Thyroid gland (tissue), 4 donors: ENCODE data around the gene POLR2C. TPM values are rescaled to one million over a fixed set of nuclear protein-coding genes. Genes with fewer than 3 reads are reported as not detected.

ENCODE experiments used
- DNase-seq, 2 donors: peaks; one replicate each; pipeline ENCODE4 v3.0.0-alpha.2; 2019
- H3K27ac ChIP-seq, 3 donors: fragments of 200-600 bp; sonication (generic); 1 replicate in 2 of 3; 2 replicates in 1 of 3; pipeline ENCODE4 v1.5.1; 2016 to 2019; ENCODE audit warnings: mild to moderate bottlenecking in 1 of 3, moderate library complexity in 1 of 3
- H3K27me3 ChIP-seq: fragments of 200-600 bp; sonication (generic); one replicate; pipeline ENCODE4 v1.5.1; 2019
- H3K36me3 ChIP-seq, 2 donors: fragments of 200-600 bp; sonication (generic); one replicate each; pipeline ENCODE4 v1.5.1; 2016 to 2019
- H3K4me1 ChIP-seq, 2 donors: fragments of 200-600 bp; sonication (generic); one replicate each; pipeline ENCODE4 v1.5.1; 2017 to 2019
- H3K4me3 ChIP-seq, 3 donors: fragments of 200-600 bp; sonication (generic); replicated peaks in 1 of 3; 1 replicate in 2 of 3; 2 replicates in 1 of 3; pipeline ENCODE4 v1.5.1; 2016; ENCODE audit warnings: mild to moderate bottlenecking in 1 of 3
- H3K9me3 ChIP-seq: fragments of 200-600 bp; sonication (generic); one replicate; pipeline ENCODE4 v1.5.1; 2017
- POLR2A ChIP-seq, 2 donors: fragments of 450-650 bp; IDR thresholded peaks; one replicate each; pipeline ENCODE4 v1.6.1; 2017; ENCODE audit warnings: antibody characterized with exemption in 2 of 2, mild to moderate bottlenecking in 2 of 2, moderate library complexity in 1 of 2
- WGBS, 2 donors: methylation state at CpG; one replicate each; pipeline ENCODE4 v1.1.5; 2017; 5-methylcytosine and 5-hydroxymethylcytosine counted together
- intact Hi-C: fragments of 100-400 bp; cut with DNase I; formaldehyde crosslinking; loops from one replicate; pipeline ENCODE4 v1.15.1; 2023
- total RNA-seq, 4 donors: library from RNA; depleted of rRNA; stranded (reverse); fragments of >200 nt; gene quantifications; one replicate each; pipeline ENCODE4 v1.2.3, GENCODE V29; 2016
- TF ChIP-seq, protein P1 (sequence below), 6 experiments: fragments of 200-600 bp in 3 of 6; fragments of 450-650 bp in 3 of 6; sonication (generic) in 3 of 6; IDR thresholded peaks; one replicate each; pipeline ENCODE4 v1.5.1; 2016 to 2019; ENCODE audit warnings: antibody characterized with exemption in 6 of 6, mild to moderate bottlenecking in 2 of 6, inconsistent platforms in 1 of 6, moderate library complexity in 1 of 6

The POLR2C gene
- total RNA-seq, 4 donors from 2014 or later = 126 to 212 (median 174) TPM

DNA sequence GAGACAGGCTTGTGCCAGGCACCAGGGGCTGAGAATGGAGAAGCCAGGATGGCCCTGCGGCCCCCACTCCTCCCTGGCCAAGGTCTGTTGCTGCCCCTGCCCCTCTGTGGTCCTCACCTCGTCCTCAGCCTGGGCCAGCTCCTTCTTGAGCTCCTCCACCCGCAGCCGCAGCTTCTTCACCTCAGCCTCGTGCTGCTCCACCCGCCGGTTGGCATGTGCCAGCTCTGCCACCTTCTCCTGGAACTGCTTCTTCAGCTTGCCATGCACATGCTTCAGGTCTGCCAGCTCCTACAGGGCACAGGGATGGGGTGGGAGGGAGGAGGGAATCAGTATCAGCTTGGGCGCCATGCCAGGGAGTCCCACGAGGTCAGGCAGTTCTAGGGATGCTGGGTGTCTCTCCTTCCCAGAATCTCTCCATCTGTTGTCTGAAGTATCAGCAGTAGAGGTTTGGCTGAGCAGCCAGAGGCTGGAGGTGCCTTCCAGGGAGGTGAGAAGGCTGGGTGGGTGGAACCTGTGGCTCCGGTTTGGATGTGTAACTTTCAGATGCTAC, 53.8 kb downstream of the POLR2C start:
- Histone ChIP-seq H3K4me1 (peaks cover 0 to 10% of the 10 kb centered on the region in 2 donors), H3K4me3 (no peak overlapping the region), H3K36me3 (peaks cover 10 to 19% of the 10 kb centered on the region in 2 donors), H3K27me3 (no peaks in the 10 kb centered on the region), H3K9me3 (no peaks in the 10 kb centered on the region), H3K27ac (no peak overlapping the region)
- 90 to 91% methylated on average over 10 of the region's 10 CpGs for WGBS, 2 donors
- no peak for DNase-seq
- intact Hi-C loops = loop anchor here (5.0 kb wide), 2 partner anchors 54 to 99 kb away; partner anchors contain the start of gene POLR2C
- TF ChIP-seq, protein P1, sequence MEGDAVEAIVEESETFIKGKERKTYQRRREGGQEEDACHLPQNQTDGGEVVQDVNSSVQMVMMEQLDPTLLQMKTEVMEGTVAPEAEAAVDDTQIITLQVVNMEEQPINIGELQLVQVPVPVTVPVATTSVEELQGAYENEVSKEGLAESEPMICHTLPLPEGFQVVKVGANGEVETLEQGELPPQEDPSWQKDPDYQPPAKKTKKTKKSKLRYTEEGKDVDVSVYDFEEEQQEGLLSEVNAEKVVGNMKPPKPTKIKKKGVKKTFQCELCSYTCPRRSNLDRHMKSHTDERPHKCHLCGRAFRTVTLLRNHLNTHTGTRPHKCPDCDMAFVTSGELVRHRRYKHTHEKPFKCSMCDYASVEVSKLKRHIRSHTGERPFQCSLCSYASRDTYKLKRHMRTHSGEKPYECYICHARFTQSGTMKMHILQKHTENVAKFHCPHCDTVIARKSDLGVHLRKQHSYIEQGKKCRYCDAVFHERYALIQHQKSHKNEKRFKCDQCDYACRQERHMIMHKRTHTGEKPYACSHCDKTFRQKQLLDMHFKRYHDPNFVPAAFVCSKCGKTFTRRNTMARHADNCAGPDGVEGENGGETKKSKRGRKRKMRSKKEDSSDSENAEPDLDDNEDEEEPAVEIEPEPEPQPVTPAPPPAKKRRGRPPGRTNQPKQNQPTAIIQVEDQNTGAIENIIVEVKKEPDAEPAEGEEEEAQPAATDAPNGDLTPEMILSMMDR (IDR thresholded peaks at IDR 0.05) = no peak
- TF ChIP-seq POLR2A (IDR thresholded peaks at IDR 0.05) = no peak

DNA sequence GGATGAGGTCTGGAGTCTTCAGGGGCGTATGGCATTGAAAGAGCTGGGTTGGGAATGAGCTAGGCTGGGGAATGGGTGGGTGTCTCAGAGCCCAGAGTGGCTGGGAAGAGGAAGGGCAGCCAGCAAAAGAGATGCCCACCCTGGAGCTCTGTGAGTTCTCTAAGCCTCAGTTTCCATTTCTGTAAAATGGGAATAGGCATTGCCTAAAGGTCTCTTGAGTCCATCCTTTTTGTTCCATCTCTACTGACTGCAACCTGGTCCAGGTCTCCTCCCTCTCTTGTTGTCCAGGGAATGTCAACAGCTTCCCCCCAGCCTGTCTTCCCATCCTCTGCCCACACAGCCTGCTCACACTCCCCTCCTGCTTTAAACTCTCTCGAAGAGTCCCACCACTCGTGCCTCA, 54.3 kb downstream of the POLR2C start:
- intact Hi-C loops = loop anchor here (5.0 kb wide), 2 partner anchors 54 to 99 kb away; partner anchors contain the start of gene POLR2C
- 88 to 90% methylated on average over 3 of the region's 3 CpGs for WGBS, 2 donors
- Histone ChIP-seq H3K9me3 (no peaks in the 10 kb centered on the region), H3K27ac (no peak overlapping the region), H3K27me3 (no peaks in the 10 kb centered on the region), H3K4me1 (peaks cover 0 to 10% of the 10 kb centered on the region in 2 donors), H3K4me3 (no peak overlapping the region), H3K36me3 (peaks cover 10 to 19% of the 10 kb centered on the region in 2 donors)
- no peak for DNase-seq
- TF ChIP-seq POLR2A (IDR thresholded peaks at IDR 0.05) = no peak
- TF ChIP-seq, protein P1 (IDR thresholded peaks at IDR 0.05) = no peak

DNA sequence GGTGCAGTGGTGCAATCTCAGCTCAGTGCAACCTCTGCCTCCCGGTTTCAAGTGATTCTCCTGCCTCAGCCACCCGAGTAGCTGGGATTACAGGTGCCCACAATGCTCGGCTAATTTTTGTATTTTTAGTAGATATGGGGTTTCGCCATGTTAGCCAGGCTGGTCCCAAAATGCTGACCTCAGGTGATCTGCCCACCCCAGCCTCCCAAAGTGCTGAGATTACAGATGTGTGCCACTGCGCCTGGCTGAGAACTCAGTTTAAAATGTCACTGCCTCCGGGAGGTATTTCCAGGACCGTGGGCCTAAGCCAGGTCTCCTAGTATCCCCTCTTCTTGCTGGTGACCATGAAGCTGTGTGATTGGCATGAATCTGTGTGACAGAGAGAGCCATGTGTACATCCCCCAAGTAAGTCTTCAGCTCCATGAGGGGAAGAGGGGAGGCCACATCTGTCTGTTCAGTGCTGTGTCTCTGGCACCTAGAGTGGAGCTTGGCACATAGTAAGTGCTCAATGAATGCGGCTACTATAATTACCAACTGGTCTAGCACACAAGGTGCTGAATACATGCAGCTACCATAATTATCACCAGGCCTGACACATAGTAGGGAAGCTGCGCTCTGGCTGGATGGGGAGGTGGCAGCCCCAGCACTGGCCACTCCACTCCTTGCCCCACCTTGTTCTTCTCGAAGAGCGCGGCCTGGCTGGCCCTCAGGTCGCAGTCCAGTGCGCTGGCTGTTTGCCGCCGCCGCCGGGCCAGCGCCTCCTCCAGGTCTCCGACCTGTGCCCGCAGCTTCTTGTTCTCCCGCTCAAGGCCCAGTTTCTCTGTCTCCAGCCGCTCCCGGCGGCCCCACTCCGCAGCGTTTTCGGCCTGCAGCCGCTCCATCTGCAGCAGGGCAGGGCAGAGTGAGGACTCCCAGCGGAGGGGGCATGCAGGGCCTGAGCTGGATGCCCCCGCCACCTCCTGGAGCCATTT, 55.2 kb downstream of the POLR2C start:
- H3K27me3 ChIP-seq = no peaks in the 10 kb centered on the region
- H3K36me3 ChIP-seq = peaks cover 10 to 19% of the 10 kb centered on the region in 2 donors
- H3K27ac ChIP-seq = no peak overlapping the region
- TF ChIP-seq, protein P1 (IDR thresholded peaks at IDR 0.05) = no peak
- no peak for TF ChIP-seq POLR2A (IDR thresholded peaks at IDR 0.05)
- intact Hi-C loops = loop anchor here (5.0 kb wide), 2 partner anchors 55 to 100 kb away; partner anchors contain the start of gene POLR2C
- WGBS, 2 donors = 92 to 96% methylated on average over 29 of the region's 31 CpGs
- H3K9me3 ChIP-seq = no peaks in the 10 kb centered on the region
- peaks cover 0 to 10% of the 10 kb centered on the region in 2 donors for H3K4me1 ChIP-seq
- no peak for DNase-seq
- no peak overlapping the region for H3K4me3 ChIP-seq

DNA sequence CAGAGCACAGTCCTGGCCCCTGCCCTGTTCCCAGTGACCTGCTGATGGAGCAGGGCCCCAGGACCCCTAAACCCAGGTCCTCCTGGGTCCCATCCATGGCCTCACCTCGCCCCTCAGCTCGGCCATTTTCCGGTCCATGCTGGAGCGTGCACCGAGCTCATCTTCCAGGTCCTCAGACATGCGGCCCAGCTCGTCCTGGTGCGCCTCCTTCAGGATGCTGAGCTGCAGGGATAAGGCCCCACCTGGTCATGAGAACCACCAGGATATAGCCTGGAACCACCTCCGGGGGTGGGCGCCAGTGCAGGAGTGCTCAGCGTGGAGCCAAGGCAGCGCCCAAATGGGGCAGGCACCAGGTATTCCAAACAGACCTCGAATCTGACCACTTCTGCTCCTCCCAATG, 56.0 kb downstream of the POLR2C start:
- WGBS, 2 donors = 91 to 94% methylated on average over 13 of the region's 13 CpGs
- H3K9me3 ChIP-seq = no peaks in the 10 kb centered on the region
- H3K27me3 ChIP-seq = no peaks in the 10 kb centered on the region
- no peak overlapping the region for H3K4me3 ChIP-seq
- no peak overlapping the region for H3K27ac ChIP-seq
- TF ChIP-seq POLR2A (IDR thresholded peaks at IDR 0.05) = no peak
- TF ChIP-seq, protein P1 (IDR thresholded peaks at IDR 0.05) = no peak
- peaks cover 10 to 19% of the 10 kb centered on the region in 2 donors for H3K36me3 ChIP-seq
- intact Hi-C loops = loop anchor here (5.0 kb wide), 2 partner anchors 56 to 101 kb away; partner anchors contain the start of gene POLR2C
- H3K4me1 ChIP-seq = peaks cover 0 to 7% of the 10 kb centered on the region in 2 donors
- DNase-seq = no peak
